ENCODE results near the gene SCN1B.
"Not testable (repeated sequence)": the region's sequence is repeated elsewhere in the genome, so short reads cannot be mapped to it uniquely, and the experiment has no call there.

The SCN1B gene

DNA sequence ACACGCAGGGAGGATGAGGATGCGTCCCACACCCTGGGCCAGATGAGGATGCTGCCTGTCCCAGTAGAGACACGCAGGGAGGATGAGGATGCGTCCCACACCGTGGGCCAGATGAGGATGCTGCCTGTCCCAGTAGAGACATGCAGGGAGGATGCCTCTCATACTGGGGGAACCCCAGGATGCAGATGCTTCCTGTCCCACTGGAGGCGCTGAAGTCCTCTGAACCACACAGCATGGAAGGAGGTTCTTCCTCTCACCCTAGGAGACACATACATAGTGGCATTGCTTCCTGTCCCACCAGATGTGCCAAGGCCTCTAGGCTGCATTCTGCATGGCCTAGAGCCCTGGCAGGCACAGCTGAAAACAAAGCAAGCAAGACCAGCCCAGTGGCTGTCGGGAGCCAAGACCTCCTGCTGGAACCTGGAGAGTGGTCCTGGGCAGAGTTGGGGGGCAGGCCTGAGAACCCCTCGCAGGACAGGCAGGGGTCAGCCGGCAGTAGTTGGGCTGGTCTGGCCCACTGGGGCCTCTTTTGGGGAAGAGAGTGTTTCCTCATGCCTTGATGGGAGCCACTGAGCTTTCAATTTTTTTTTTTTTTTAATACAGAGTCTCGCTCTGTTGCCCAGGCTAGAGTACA lies 15.5 kb downstream of the SCN1B start:
- in situ Hi-C loops (cut with HindIII; ENCODE audit: low pct_ligation_motif_present, low sequenced_read_pairs), result no loop called here
- TF ChIP-seq, protein P1, sequence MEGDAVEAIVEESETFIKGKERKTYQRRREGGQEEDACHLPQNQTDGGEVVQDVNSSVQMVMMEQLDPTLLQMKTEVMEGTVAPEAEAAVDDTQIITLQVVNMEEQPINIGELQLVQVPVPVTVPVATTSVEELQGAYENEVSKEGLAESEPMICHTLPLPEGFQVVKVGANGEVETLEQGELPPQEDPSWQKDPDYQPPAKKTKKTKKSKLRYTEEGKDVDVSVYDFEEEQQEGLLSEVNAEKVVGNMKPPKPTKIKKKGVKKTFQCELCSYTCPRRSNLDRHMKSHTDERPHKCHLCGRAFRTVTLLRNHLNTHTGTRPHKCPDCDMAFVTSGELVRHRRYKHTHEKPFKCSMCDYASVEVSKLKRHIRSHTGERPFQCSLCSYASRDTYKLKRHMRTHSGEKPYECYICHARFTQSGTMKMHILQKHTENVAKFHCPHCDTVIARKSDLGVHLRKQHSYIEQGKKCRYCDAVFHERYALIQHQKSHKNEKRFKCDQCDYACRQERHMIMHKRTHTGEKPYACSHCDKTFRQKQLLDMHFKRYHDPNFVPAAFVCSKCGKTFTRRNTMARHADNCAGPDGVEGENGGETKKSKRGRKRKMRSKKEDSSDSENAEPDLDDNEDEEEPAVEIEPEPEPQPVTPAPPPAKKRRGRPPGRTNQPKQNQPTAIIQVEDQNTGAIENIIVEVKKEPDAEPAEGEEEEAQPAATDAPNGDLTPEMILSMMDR (IDR thresholded peaks at IDR 0.05; ENCODE audit: low read depth, low read length, missing control alignments), result peak; percentile 66
- peak; percentile 42 for DNase-seq

DNA sequence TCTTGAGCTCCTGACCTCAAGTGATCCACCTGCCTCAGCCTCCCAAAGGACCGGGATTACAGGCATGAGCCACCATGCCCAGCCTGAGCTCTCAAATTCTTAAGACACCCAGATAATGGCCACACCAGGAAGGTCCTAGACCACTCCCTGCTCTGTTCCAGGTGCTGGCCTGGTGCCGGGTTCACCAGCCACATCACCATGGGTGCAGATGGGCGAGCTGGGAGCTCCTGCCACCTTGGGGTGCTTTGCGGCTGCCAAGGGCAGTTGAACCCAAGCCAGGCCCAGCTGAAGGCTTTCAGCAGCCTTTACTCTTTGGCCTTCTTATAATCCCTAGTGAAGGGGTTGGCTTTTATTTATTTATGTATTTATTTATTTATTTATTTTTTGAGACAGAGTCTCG lies 16.2 kb downstream of the SCN1B start:
- TF ChIP-seq, protein P1 (IDR thresholded peaks at IDR 0.05; ENCODE audit: low read depth, low read length, missing control alignments), result no peak
- H3K27me3 ChIP-seq (replicated peaks), result no peaks in the 10 kb centered on the region
- no peak overlapping the region for H3K4me3 ChIP-seq (ENCODE audit: low read depth, low read length)
- H3K27ac ChIP-seq, result no peak overlapping the region
- no peaks in the 10 kb centered on the region for H3K36me3 ChIP-seq (replicated peaks)
- in situ Hi-C loops (cut with HindIII; ENCODE audit: low pct_ligation_motif_present, low sequenced_read_pairs), result no loop called here
- DNase-seq, result no peak

More for the DNA sequence above, 15.5 kb downstream of the SCN1B start:
- H3K27ac ChIP-seq, result no peak overlapping the region
- no peaks in the 10 kb centered on the region for H3K27me3 ChIP-seq (replicated peaks)
- no peaks in the 10 kb centered on the region for H3K36me3 ChIP-seq (replicated peaks)
- H3K4me3 ChIP-seq (ENCODE audit: low read depth, low read length), result no peak overlapping the region

DNA sequence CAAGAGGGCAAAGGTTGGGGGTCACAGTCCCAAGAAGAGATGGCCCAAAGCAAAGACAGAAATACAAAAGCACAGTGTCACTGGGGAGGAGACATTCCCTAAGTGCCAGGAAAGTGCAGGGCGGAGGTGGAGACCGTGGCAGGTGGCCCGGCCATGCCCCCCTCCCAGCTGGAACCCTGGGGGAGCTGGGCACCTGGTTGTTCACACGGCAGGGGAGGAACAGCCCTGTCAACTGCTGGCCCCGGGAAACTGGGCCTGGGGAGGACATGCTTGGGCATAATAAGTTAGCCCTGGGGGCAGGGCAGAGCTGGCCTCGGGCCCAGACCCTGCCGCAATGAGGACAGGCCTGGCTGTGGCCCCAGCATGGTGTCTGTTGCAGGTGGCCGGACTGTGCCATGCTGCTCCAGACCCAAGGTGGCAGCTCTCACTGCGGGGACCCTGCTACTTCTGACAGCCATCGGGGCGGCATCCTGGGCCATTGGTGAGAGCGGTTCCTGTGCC lies 18.7 kb downstream of the SCN1B start:
- no peak overlapping the region for H3K4me3 ChIP-seq (ENCODE audit: low read depth, low read length)
- DNase-seq, result no peak
- TF ChIP-seq, protein P1 (IDR thresholded peaks at IDR 0.05; ENCODE audit: low read depth, low read length, missing control alignments), result no peak
- no peaks in the 10 kb centered on the region for H3K27me3 ChIP-seq (replicated peaks)
- H3K36me3 ChIP-seq (replicated peaks), result no peaks in the 10 kb centered on the region
- no peak overlapping the region for H3K27ac ChIP-seq
- in situ Hi-C loops (cut with HindIII; ENCODE audit: low pct_ligation_motif_present, low sequenced_read_pairs), result no loop called here

DNA sequence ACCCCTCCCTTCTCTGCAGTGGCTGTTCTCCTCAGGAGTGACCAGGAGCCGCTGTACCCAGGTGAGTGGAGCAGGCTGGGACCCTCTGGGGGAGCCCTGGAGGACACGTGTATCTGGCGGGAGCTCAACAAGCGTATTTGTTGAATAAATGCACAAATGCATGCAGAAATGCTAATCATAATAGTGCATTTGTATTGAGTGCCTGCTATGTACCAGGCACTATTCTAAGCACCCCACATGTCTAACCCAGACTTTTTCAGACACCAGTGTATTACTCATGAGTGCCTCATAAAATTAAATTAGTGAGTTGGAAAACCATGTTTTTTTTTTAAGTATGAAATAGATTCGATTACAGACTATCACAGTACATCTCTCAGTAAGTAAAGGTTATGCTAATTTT lies 19.2 kb downstream of the SCN1B start:
- H3K36me3 ChIP-seq (replicated peaks), result no peaks in the 10 kb centered on the region
- H3K4me3 ChIP-seq (ENCODE audit: low read depth, low read length), result no peak overlapping the region
- H3K27me3 ChIP-seq (replicated peaks), result no peaks in the 10 kb centered on the region
- H3K27ac ChIP-seq, result no peak overlapping the region
- TF ChIP-seq, protein P1 (IDR thresholded peaks at IDR 0.05; ENCODE audit: low read depth, low read length, missing control alignments), result no peak
- no peak for DNase-seq
- in situ Hi-C loops (cut with HindIII; ENCODE audit: low pct_ligation_motif_present, low sequenced_read_pairs), result no loop called here

DNA sequence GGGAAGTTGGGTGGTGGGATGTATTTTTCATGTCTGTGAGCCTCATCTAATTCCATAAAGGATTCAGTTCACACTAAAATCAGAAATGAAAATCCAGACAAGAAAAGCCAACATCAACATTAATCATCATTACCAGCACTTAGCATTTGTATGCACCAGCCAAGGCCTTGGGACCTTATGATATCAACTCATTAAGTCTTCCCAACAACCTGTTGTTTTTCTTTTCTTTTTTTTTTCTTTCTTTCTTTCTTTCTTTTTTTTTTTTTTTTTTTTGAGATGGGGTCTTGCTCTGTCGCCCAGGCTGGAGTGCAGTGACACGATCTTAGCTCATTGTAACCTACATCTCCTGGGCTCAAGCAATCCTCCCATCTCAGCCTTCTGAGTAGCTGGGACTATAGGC lies 20.4 kb downstream of the SCN1B start:
- H3K27ac ChIP-seq; H3K27me3 ChIP-seq (replicated peaks); H3K4me3 ChIP-seq (ENCODE audit: low read depth, low read length); DNase-seq; in situ Hi-C loops (cut with HindIII; ENCODE audit: low pct_ligation_motif_present, low sequenced_read_pairs); H3K36me3 ChIP-seq (replicated peaks): not testable (repeated sequence)

DNA sequence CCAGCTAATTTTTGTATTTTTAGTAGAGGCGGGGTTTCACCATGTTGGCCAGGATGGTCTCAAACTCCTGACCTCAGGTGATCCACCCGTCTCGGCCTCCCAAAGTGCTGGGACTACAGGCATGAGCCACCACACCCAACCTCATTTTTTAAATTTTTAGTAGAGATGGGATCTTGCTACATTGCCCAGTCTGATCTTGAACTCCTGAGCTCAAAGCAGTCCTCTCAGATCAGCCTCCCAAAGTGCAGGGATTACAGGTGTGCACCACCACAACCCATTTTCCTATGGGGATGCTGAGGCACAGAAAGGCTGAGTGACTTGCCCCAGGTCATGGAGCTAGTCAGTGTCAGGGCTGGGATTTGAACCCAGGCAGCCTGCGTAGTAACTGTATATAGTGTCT lies 21.0 kb downstream of the SCN1B start:
- H3K36me3 ChIP-seq (replicated peaks), result not testable (repeated sequence)

DNA sequence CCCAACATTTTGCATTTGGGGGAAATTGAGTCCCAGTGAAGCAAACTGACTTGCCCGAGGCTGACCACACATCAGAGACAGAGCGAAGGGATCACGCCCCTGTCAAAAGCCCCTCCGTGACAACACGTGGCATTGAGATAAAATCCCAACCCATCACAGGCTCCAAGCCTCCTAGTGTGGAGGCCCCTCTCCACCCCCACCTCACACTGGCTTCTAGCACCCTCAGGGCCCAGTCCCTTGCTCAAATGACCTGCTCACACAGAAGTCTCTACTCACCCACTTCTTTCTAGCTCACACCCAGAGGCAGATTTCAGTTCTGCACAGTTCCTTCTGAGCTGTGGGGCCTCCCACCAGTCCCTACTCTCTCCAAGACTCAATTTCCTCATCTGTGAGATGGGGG lies 21.5 kb downstream of the SCN1B start:
- no peak overlapping the region for H3K27ac ChIP-seq
- no peak overlapping the region for H3K4me3 ChIP-seq (ENCODE audit: low read depth, low read length)
- in situ Hi-C loops (cut with HindIII; ENCODE audit: low pct_ligation_motif_present, low sequenced_read_pairs), result no loop called here
- no peaks in the 10 kb centered on the region for H3K36me3 ChIP-seq (replicated peaks)
- TF ChIP-seq, protein P1 (IDR thresholded peaks at IDR 0.05; ENCODE audit: low read depth, low read length, missing control alignments), result no peak
- H3K27me3 ChIP-seq (replicated peaks), result no peaks in the 10 kb centered on the region
- DNase-seq, result no peak

More for the DNA sequence above, 21.0 kb downstream of the SCN1B start:
- H3K27me3 ChIP-seq (replicated peaks); H3K4me3 ChIP-seq (ENCODE audit: low read depth, low read length); H3K27ac ChIP-seq; DNase-seq; in situ Hi-C loops (cut with HindIII; ENCODE audit: low pct_ligation_motif_present, low sequenced_read_pairs): not testable (repeated sequence)

Measured in brain microvascular endothelial cell (primary cell).